GM12878 (cell line): ENCODE measurements around the gene CXXC5. TPM values are rescaled to one million over a fixed set of nuclear protein-coding genes. Genes with fewer than 3 reads are reported as not detected.

Experiments
- BACH1 ChIP-seq: fragments of 450-650 bp; IDR thresholded peaks from 2 replicates; pipeline ENCODE4 v1.6.1; 2017; ENCODE audit warnings: mild to moderate bottlenecking, borderline replicate concordance
- EZH2 ChIP-seq: IDR thresholded peaks from 2 replicates; pipeline ENCODE4 v1.6.1; 2012; ENCODE audit warnings: low read depth, mild to moderate bottlenecking, control low read depth, inconsistent platforms, low read length, borderline replicate concordance; ENCODE audit not compliant: control insufficient read depth
- FOS ChIP-seq: IDR thresholded peaks from 3 replicates; pipeline ENCODE4 v1.6.1; 2011; ENCODE audit warnings: borderline replicate concordance; ENCODE audit not compliant: insufficient read length; ENCODE audit errors: extremely low read depth
- GATAD2B ChIP-seq: fragments of 450-650 bp; conservative IDR thresholded peaks from 2 replicates; pipeline ENCODE4 v1.6.1; 2017; ENCODE audit warnings: low read depth, mild to moderate bottlenecking, moderate library complexity
- NBN ChIP-seq: fragments of 450-650 bp; IDR thresholded peaks from 2 replicates; pipeline ENCODE4 v1.6.1; 2016
- NFIC ChIP-seq: IDR thresholded peaks from 2 replicates; pipeline ENCODE4 v1.6.1; 2012; ENCODE audit warnings: low read depth, mild to moderate bottlenecking, inconsistent platforms, low read length, moderate library complexity
- PKNOX1 ChIP-seq: fragments of 450-650 bp; IDR thresholded peaks from 2 replicates; pipeline ENCODE4 v1.6.1; 2016; ENCODE audit warnings: mild to moderate bottlenecking
- RB1 ChIP-seq: fragments of 450-650 bp; formaldehyde crosslinking; IDR thresholded peaks from 2 replicates; pipeline ENCODE4 v1.6.1; 2017; ENCODE audit warnings: mild to moderate bottlenecking, borderline replicate concordance
- RBBP5 ChIP-seq: fragments of 200-600 bp; sonication (generic); conservative IDR thresholded peaks from 2 replicates; pipeline ENCODE4 v1.6.1; 2016
- ZBTB4 ChIP-seq: fragments of 450-650 bp; formaldehyde crosslinking; IDR thresholded peaks from 2 replicates; pipeline ENCODE4 v1.4.0; 2022; ENCODE audit warnings: mild to moderate bottlenecking, moderate library complexity
- ZNF274 ChIP-seq: IDR thresholded peaks from one replicate; pipeline ENCODE4 v1.8.0; 2011; ENCODE audit not compliant: insufficient read length, insufficient read depth
- polyA plus RNA-seq, 11 experiments: library from polyadenylated mRNA; depleted of rRNA in 4 of 11; unstranded in 6 of 11; stranded (reverse) in 5 of 11; fragments of >200 nt; fragmentation: Nextera tagmentation in 4 of 11; fragmentation: Illumina TruSeq in 1 of 11; extraction: Ambion mirVana in 4 of 11; extraction: Trizol in 1 of 11; gene quantifications; 1 replicate in 1 of 11; 2 replicates in 10 of 11; pipeline versions ENCODE4 v1.2.1 to v1.2.3, GENCODE V29; 2011 to 2016; ENCODE audit warnings: inconsistent platforms in 2 of 11, missing spikeins in 2 of 11, low read depth in 1 of 11
- total RNA-seq, 4 experiments: library from RNA; depleted of rRNA in 3 of 4; stranded (reverse); fragments of >200 nt in 3 of 4; fragmentation: Illumina TruSeq in 1 of 4; extraction: Trizol in 1 of 4; gene quantifications; 2 replicates each; pipeline versions ENCODE4 v1.2.1 to v1.2.3, GENCODE V29; 2013 to 2021
- TF ChIP-seq, protein P1 (sequence below): fragments of 450-650 bp; IDR thresholded peaks from 2 replicates; pipeline ENCODE4 v1.6.1; 2017; ENCODE audit warnings: mild to moderate bottlenecking, low read depth, inconsistent platforms; ENCODE audit not compliant: poor library complexity, severe bottlenecking
- TF ChIP-seq, protein P2 (sequence below): fragments of 450-650 bp; IDR thresholded peaks from 2 replicates; pipeline ENCODE4 v1.6.1; 2017; ENCODE audit warnings: mild to moderate bottlenecking, moderate library complexity

The CXXC5 gene
- total and polyA plus RNA-seq, 10 of the 15 experiments (the other 5 are each of a cell fraction or from before 2014, with no cell fraction given) = 1.8 to 90.8 (median 40.7) TPM

DNA sequence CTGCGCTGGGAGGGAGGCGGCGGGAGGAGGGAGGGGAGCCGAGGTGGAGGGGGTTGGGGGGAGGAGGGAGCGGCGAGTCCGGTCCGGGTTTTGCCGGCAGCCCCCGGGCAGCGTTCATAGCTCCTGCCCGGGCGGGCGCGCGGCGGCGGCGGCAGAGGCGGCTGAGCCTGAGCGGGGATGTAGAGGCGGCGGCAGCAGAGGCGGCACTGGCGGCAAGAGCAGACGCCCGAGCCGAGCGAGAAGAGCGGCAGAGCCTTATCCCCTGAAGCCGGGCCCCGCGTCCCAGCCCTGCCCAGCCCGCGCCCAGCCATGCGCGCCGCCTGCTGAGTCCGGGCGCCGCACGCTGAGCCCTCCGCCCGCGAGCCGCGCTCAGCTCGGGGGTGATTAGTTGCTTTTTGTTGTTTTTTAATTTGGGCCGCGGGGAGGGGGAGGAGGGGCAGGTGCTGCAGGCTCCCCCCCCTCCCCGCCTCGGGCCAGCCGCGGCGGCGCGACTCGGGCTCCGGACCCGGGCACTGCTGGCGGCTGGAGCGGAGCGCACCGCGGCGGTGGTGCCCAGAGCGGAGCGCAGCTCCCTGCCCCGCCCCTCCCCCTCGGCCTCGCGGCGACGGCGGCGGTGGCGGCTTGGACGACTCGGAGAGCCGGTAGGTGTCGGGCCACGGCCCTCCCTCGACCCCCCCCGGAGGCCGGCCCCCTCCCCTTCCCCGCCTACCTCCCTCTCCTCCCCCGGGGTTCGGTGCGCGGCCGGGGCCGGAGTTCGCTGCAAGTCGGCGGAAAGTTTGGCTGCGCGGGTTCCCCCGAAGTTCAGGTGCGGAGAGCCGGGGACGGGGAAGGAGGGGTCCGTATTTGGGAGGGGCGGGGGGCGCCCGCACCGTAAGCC lies at the start of gene CXXC5 (continued):
- TF ChIP-seq NFIC = no peak
- TF ChIP-seq ZBTB4 (CRISPR knock-in tag) = no peak
- TF ChIP-seq BACH1 = peak; percentile 68; the same call in 1 of the 2 replicates
- no peak for TF ChIP-seq NBN
- TF ChIP-seq RBBP5 = no peak
- TF ChIP-seq FOS = no peak
- TF ChIP-seq, protein P1, sequence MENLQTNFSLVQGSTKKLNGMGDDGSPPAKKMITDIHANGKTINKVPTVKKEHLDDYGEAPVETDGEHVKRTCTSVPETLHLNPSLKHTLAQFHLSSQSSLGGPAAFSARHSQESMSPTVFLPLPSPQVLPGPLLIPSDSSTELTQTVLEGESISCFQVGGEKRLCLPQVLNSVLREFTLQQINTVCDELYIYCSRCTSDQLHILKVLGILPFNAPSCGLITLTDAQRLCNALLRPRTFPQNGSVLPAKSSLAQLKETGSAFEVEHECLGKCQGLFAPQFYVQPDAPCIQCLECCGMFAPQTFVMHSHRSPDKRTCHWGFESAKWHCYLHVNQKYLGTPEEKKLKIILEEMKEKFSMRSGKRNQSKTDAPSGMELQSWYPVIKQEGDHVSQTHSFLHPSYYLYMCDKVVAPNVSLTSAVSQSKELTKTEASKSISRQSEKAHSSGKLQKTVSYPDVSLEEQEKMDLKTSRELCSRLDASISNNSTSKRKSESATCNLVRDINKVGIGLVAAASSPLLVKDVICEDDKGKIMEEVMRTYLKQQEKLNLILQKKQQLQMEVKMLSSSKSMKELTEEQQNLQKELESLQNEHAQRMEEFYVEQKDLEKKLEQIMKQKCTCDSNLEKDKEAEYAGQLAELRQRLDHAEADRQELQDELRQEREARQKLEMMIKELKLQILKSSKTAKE = no peak
- TF ChIP-seq ZNF274 = no peak
- TF ChIP-seq, protein P2, sequence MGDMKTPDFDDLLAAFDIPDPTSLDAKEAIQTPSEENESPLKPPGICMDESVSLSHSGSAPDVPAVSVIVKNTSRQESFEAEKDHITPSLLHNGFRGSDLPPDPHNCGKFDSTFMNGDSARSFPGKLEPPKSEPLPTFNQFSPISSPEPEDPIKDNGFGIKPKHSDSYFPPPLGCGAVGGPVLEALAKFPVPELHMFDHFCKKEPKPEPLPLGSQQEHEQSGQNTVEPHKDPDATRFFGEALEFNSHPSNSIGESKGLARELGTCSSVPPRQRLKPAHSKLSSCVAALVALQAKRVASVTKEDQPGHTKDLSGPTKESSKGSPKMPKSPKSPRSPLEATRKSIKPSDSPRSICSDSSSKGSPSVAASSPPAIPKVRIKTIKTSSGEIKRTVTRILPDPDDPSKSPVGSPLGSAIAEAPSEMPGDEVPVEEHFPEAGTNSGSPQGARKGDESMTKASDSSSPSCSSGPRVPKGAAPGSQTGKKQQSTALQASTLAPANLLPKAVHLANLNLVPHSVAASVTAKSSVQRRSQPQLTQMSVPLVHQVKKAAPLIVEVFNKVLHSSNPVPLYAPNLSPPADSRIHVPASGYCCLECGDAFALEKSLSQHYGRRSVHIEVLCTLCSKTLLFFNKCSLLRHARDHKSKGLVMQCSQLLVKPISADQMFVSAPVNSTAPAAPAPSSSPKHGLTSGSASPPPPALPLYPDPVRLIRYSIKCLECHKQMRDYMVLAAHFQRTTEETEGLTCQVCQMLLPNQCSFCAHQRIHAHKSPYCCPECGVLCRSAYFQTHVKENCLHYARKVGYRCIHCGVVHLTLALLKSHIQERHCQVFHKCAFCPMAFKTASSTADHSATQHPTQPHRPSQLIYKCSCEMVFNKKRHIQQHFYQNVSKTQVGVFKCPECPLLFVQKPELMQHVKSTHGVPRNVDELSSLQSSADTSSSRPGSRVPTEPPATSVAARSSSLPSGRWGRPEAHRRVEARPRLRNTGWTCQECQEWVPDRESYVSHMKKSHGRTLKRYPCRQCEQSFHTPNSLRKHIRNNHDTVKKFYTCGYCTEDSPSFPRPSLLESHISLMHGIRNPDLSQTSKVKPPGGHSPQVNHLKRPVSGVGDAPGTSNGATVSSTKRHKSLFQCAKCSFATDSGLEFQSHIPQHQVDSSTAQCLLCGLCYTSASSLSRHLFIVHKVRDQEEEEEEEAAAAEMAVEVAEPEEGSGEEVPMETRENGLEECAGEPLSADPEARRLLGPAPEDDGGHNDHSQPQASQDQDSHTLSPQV = no peak
- TF ChIP-seq EZH2 = no peak
- TF ChIP-seq PKNOX1 = no peak
- TF ChIP-seq GATAD2B = peak; percentile 76
- peak; percentile 70; the same call in 1 of the 2 replicates for TF ChIP-seq RB1
